Cardiac muscle cell (in vitro differentiated cells and primary cell): ENCODE results near the gene SLC7A14. TPM values are rescaled to one million over a fixed set of nuclear protein-coding genes. Genes with fewer than 3 reads are reported as not detected.

Experiments
- DNase-seq, 2 donors: peaks; one replicate each; pipeline versions ENCODE4 v3.0.0 to v3.0.0-alpha.2; 2010 to 2017; ENCODE audit warnings: low read depth in 1 of 2, low spot score in 1 of 2
- H3K27ac ChIP-seq: fragments of 200-600 bp; sonication (generic); 2 replicates; pipeline ENCODE4 v1.5.1; 2016
- H3K27me3 ChIP-seq: fragments of 200-600 bp; sonication (generic); 2 replicates; pipeline ENCODE4 v1.6.0; 2016; ENCODE audit warnings: control low read depth
- H3K36me3 ChIP-seq: fragments of 200-600 bp; sonication (generic); 2 replicates; pipeline ENCODE4 v1.5.1; 2016; ENCODE audit warnings: control low read depth
- H3K4me1 ChIP-seq: fragments of 200-600 bp; sonication (generic); 2 replicates; pipeline ENCODE4 v1.8.1; 2017; ENCODE audit warnings: low read depth, mild to moderate bottlenecking, mixed run types
- H3K4me3 ChIP-seq: fragments of 200-600 bp; sonication (generic); 2 replicates; pipeline ENCODE4 v1.5.1; 2016; ENCODE audit warnings: mild to moderate bottlenecking
- H3K9me3 ChIP-seq: fragments of 200-600 bp; sonication (generic); 2 replicates; pipeline ENCODE4 v1.5.1; 2017; ENCODE audit warnings: low read depth, mild to moderate bottlenecking, control low read depth
- CTCF ChIP-seq: IDR thresholded peaks from 2 replicates; pipeline ENCODE4 v1.5.1; 2012; ENCODE audit warnings: low read depth, mild to moderate bottlenecking, low read length
- polyA plus RNA-seq: library from polyadenylated mRNA; unstranded; fragments of >200 nt; fragmentation: Nextera tagmentation; extraction: Ambion mirVana; gene quantifications from 2 replicates; pipeline ENCODE4 v1.2.1, GENCODE V29; 2016
- total RNA-seq: library from RNA; depleted of rRNA; stranded (reverse); fragments of >200 nt; gene quantifications from 2 replicates; pipeline ENCODE4 v1.2.3, GENCODE V29; 2016

Gene SLC7A14
- total and polyA plus RNA-seq, 2 experiments from 2014 or later, result not detected

DNA sequence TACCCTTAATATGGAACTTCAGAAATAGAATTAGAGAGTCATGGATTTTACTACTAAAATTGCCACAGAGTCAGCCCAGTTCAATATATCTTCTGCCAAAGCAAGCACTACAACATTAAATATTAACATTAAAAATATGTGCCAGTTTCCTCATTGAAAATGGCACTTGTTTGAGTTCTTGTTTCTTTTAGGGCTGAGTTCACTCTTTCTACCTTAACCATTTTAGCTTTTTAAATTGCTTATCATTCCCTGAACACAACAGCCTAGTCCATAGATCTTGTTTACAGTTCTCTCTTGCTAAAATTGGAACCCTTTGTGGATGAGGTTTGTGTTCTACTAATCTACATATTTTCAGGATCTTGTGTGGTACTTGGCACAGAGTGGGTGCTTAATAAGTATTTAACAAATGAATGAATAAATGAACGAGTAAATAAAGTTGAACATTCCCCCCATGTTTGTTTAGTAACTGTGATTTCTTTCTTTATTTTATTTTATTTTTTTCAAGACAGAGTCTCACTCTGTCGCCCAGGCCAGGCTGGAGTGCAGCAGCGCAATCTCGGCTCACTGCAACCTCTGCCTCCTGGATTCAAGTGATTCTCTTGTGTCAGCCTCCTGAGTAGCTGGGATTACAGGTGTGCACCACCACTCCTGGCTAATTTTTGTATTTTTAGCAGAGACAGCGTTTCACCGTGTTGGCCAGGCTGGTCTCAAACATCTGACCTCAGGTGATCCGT, 46.0 kb upstream of the SLC7A14 start:
- Histone ChIP-seq H3K4me3 (no peak overlapping the region), H3K9me3 (no peaks in the 10 kb centered on the region), H3K36me3 (no peaks in the 10 kb centered on the region), H3K27ac (no peak overlapping the region), H3K27me3 (no peaks in the 10 kb centered on the region), H3K4me1 (no peaks in the 10 kb centered on the region)
- no peak for TF ChIP-seq CTCF
- no peak for DNase-seq

DNA sequence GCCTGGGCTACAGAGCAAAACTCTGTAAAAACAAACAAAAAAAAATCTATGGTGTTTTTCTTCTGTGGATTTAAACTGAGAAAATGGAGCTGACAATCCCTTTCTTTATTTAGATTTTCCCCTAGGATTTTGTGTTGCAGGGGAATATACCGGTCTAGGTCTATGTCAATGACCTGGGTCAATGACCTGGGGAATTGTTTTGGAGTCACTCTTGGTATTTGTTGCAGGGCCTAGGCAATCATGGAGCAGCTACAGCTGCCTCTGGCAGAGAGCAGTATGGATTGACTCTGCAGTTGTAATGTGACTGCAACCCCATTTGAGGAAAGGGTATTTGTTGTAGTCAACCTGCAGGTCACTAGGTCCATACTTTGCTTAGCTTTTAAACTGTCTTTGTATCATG, 37.6 kb upstream of the SLC7A14 start:
- no peaks in the 10 kb centered on the region for H3K36me3 ChIP-seq
- no peaks in the 10 kb centered on the region for H3K27me3 ChIP-seq
- no peak for TF ChIP-seq CTCF
- no peak for DNase-seq
- no peak overlapping the region for H3K4me3 ChIP-seq
- no peaks in the 10 kb centered on the region for H3K9me3 ChIP-seq
- H3K27ac ChIP-seq, result no peak overlapping the region
- peaks cover 11% of the 10 kb centered on the region for H3K4me1 ChIP-seq

GRCh38 chr3:170622369-170623159, 36.7 kb upstream of the SLC7A14 start:
- no peaks in the 10 kb centered on the region for H3K9me3 ChIP-seq
- TF ChIP-seq CTCF, result no peak
- peaks cover 11% of the 10 kb centered on the region for H3K4me1 ChIP-seq
- H3K36me3 ChIP-seq, result no peaks in the 10 kb centered on the region
- no peaks in the 10 kb centered on the region for H3K27me3 ChIP-seq
- H3K27ac ChIP-seq, result peak overlapping the region; percentile 10
- H3K4me3 ChIP-seq, result no peak overlapping the region
- DNase-seq, result peak; percentile 68 to 78

GRCh38 chr3:170621256-170621655, 35.4 kb upstream of the SLC7A14 start:
- Histone ChIP-seq H3K36me3 (no peaks in the 10 kb centered on the region), H3K4me1 (peaks cover 11% of the 10 kb centered on the region), H3K4me3 (no peak overlapping the region), H3K27ac (no peak overlapping the region), H3K9me3 (no peaks in the 10 kb centered on the region), H3K27me3 (no peaks in the 10 kb centered on the region)
- no peak for DNase-seq
- no peak for TF ChIP-seq CTCF

DNA sequence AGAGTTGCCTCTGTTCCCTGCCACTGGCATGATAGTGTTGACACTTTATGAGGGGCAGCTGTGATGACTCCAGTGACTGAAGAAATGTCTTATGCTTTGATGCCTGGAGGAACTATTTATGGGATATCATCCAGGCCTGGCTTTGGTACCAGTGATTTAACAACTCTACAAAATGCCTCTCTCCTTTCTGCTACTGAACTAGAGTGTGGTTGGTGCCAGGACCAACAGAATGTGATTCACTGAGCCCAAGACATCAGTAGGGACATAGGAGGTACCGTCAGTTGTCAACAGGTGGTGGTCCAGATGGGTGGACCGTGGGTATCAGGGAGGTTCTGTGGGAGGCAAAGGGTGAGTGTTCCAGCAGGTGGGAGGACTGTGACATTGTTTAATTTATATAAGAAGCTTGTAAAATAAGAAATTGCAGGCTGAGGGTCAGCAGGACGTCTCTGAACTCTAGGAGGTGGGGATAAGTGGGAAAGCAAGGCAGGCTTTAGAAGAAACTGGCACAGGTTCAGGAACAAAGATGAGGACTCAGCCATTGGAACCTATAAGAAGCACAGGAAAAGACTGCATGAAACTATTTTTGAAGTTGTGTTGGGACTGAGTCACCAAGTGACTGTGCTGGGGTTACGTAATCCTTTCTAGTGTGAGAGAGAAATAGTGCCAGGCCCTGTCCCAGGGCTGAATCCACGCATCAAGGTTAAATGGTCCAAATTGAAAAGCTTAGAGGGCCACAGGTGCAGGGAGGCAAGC, 28.5 kb upstream of the SLC7A14 start:
- no peaks in the 10 kb centered on the region for H3K36me3 ChIP-seq
- no peak for TF ChIP-seq CTCF
- no peaks in the 10 kb centered on the region for H3K27me3 ChIP-seq
- no peaks in the 10 kb centered on the region for H3K4me1 ChIP-seq
- no peaks in the 10 kb centered on the region for H3K9me3 ChIP-seq
- H3K27ac ChIP-seq, result no peak overlapping the region
- no peak overlapping the region for H3K4me3 ChIP-seq
- peak in 1 of 2 donors; percentile 84 for DNase-seq
